GM18519 (cell line): ENCODE measurements around the gene ATP13A3.

Source experiments
- ATAC-seq: cut with Tn5 transposase; IDR thresholded peaks from one replicate; pipeline ENCODE4 v1.9.1; 2021; ENCODE audit warnings: mild to moderate bottlenecking, moderate library complexity; ENCODE audit not compliant: unreplicated experiment, low FRiP score

Gene ATP13A3

GRCh38 chr3:194379231-194379630 lies 107.6 kb downstream of the ATP13A3 start:
- ATAC-seq: no peak

GRCh38 chr3:194377708-194378107 lies 109.1 kb downstream of the ATP13A3 start:
- no peak for ATAC-seq

GRCh38 chr3:194376241-194376560 lies 110.6 kb downstream of the ATP13A3 start:
- ATAC-seq: no peak

GRCh38 chr3:194375473-194376240 lies 111.1 kb downstream of the ATP13A3 start:
- ATAC-seq: no peak

- no peak for ATAC-seq
Observed at GRCh38 chr3:194374935-194375334, 111.9 kb downstream of the ATP13A3 start.

GRCh38 chr3:194373899-194374298 lies 112.9 kb downstream of the ATP13A3 start:
- ATAC-seq: no peak

- ATAC-seq: no peak
Observed at GRCh38 chr3:194373028-194373427, 113.8 kb downstream of the ATP13A3 start.

GRCh38 chr3:194370753-194371152 lies 116.0 kb downstream of the ATP13A3 start:
- ATAC-seq: no peak

GRCh38 chr3:194369522-194370279 lies 117.1 kb downstream of the ATP13A3 start, which contains the start of gene LRRC15:
Gene LRRC15 (minus strand): TSS chr3:194369743. CDS start chr3:194361043, 8,700 bp downstream.
- no peak for ATAC-seq

- ATAC-seq: no peak
Observed at GRCh38 chr3:194368918-194369317, 117.9 kb downstream of the ATP13A3 start.

GRCh38 chr3:194367992-194368841 lies 118.6 kb downstream of the ATP13A3 start:
- ATAC-seq: no peak

GRCh38 chr3:194365978-194366490 lies 120.8 kb downstream of the ATP13A3 start:
- no peak for ATAC-seq

GRCh38 chr3:194365526-194365925 lies 121.3 kb downstream of the ATP13A3 start:
- ATAC-seq: no peak

GRCh38 chr3:194364652-194365434 lies 122.0 kb downstream of the ATP13A3 start:
- no peak for ATAC-seq

- no peak for ATAC-seq
Observed at GRCh38 chr3:194364314-194364651, 122.5 kb downstream of the ATP13A3 start.

- no peak for ATAC-seq
Observed at GRCh38 chr3:194360568-194360967, 126.2 kb downstream of the ATP13A3 start.

- no peak for ATAC-seq
Observed at GRCh38 chr3:194357681-194358080, 129.1 kb downstream of the ATP13A3 start.

- ATAC-seq: no peak
Observed at GRCh38 chr3:194355379-194355778, 131.4 kb downstream of the ATP13A3 start.

- ATAC-seq: no peak
Observed at GRCh38 chr3:194354315-194354714, 132.5 kb downstream of the ATP13A3 start.
